ENCODE data around the gene SLC37A4.

DNA sequence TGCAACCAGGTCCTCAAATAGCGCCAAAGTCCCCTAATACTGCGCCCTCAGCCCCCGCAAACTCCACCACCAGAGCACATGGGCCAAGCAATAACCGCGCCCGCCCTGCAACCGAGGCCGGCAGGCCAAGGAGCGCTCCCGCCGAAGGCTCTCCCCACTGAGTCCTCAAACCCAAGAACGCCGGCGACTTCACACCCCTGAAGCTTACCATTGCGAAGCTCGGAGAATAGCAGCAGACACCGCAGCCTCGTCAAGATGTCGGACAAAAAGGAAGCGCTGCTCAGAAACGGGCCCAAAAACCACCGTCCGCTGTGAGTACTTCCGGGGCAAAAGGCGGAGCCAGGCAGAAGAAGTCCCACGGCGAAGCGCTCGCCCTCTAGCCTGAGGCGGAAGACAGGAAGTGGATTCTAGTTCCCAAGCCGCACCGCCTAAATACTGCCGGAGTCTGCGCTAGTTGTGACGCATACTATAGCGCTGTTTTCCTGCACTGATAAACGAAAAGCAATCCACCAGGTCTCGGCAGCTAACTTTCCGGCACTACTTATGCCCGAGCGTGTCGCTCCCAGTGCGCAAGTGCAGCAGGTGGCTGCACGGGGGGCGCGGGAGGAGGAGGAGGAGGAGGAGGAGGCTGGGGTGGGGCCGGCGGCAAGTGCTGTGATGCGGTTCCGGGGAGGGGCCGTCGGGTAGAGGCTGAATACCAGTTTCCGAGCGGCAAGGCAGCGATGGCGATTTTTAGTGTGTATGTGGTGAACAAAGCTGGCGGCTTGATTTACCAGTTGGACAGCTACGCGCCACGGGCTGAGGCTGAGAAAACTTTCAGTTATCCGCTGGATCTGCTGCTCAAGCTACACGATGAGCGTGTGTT lies 12.4 kb downstream of the SLC37A4 start, which contains the start of the genes RPS25 and TRAPPC4:
- TF ChIP-seq, protein P1, sequence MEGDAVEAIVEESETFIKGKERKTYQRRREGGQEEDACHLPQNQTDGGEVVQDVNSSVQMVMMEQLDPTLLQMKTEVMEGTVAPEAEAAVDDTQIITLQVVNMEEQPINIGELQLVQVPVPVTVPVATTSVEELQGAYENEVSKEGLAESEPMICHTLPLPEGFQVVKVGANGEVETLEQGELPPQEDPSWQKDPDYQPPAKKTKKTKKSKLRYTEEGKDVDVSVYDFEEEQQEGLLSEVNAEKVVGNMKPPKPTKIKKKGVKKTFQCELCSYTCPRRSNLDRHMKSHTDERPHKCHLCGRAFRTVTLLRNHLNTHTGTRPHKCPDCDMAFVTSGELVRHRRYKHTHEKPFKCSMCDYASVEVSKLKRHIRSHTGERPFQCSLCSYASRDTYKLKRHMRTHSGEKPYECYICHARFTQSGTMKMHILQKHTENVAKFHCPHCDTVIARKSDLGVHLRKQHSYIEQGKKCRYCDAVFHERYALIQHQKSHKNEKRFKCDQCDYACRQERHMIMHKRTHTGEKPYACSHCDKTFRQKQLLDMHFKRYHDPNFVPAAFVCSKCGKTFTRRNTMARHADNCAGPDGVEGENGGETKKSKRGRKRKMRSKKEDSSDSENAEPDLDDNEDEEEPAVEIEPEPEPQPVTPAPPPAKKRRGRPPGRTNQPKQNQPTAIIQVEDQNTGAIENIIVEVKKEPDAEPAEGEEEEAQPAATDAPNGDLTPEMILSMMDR (IDR thresholded peaks at IDR 0.05; ENCODE audit: insufficient read depth, low read length, poor library complexity, severe bottlenecking): no peak
- no peak for TF ChIP-seq EZH2phosphoT487 (conservative IDR thresholded peaks at IDR 0.05; ENCODE audit: low read length)
